Activated CD4-positive, alpha-beta T cell treated with anti-CD3 and anti-CD28 coated beads, Interleukin-10, Interleukin-2, amounts not matched to agents 100 ng/mL and 50 ng/mL, durations not matched to agents 16 hours and 8 hours (primary cell): ENCODE results near the gene ATP1A3.
A peak's percentile ranks its signal among the peaks of the same experiment; 100 is the strongest.
"Not testable (repeated sequence)": the region's sequence is repeated elsewhere in the genome, so short reads cannot be mapped to it uniquely, and the experiment has no call there.

Experiments
- DNase-seq: peaks from one replicate; pipeline ENCODE4 v3.0.0-alpha.2; 2020

The ATP1A3 gene

GRCh38 chr19:42010245-42011126, 16.5 kb upstream of the ATP1A3 start:
- no peak for DNase-seq

- DNase-seq: no peak
Observed at GRCh38 chr19:42006569-42006968, 12.5 kb upstream of the ATP1A3 start.

DNA sequence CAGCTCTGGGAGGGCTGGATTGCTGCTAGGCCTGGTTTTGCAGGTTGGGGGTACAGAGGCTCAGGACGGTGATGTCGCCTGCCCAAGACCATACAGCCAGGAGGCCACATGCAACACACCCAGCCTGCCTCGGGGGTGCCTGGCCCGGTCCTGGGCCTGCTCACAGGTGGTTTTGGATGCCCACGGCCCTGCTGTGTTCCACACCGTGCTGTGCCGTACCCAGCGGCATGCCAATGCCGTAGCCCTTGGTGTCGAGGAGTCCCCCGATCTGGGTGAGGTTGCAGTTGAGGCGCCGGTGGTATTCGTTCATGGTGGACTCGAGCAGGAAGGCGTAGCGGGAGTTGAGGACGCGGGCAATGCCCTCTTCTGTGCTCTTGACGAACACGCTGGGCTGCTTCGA, 11.5 kb upstream of the ATP1A3 start:
- no peak for DNase-seq

DNA sequence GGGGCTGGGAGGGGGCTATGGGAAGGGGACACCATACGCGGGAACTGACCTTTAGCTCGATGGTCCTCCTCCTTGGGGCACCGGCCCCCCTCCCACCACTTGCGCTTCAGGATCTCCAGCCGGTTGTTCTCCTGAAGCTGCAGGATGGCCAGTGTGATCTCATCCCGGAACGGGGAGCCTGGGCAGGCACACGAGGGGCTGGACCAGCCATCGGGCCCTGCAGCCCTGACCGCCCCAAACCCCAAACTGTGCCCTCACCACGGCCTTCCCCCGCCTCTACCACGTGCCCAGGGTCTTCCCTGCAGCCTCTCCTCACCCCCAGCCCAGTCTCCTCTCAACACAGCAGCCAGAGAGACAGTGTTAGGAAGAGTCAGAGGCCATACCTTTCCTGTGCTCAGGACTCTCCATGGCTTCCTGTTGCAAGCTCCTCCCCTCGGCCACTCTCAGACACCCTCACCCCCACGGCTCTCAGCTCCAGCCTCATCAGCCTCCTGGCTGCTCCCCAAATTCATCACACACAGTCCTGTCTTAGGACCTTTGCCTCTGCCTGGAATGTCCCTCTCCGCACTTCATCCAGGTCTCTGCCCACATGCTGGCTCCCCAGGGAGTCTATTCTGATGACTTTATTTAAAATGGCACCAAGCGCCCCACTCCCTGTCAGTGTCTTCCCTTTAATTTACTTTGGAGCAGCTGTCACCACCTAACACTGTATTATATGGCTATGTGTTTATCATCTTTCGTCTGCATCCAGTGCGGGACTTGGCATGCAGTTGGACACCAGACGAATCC, 9.7 kb upstream of the ATP1A3 start:
- DNase-seq: no peak

GRCh38 chr19:41999878-42000208, 5.8 kb upstream of the ATP1A3 start:
- no peak for DNase-seq

- DNase-seq: peak; percentile 22
Observed at GRCh38 chr19:41999071-41999877, 5.2 kb upstream of the ATP1A3 start.

DNA sequence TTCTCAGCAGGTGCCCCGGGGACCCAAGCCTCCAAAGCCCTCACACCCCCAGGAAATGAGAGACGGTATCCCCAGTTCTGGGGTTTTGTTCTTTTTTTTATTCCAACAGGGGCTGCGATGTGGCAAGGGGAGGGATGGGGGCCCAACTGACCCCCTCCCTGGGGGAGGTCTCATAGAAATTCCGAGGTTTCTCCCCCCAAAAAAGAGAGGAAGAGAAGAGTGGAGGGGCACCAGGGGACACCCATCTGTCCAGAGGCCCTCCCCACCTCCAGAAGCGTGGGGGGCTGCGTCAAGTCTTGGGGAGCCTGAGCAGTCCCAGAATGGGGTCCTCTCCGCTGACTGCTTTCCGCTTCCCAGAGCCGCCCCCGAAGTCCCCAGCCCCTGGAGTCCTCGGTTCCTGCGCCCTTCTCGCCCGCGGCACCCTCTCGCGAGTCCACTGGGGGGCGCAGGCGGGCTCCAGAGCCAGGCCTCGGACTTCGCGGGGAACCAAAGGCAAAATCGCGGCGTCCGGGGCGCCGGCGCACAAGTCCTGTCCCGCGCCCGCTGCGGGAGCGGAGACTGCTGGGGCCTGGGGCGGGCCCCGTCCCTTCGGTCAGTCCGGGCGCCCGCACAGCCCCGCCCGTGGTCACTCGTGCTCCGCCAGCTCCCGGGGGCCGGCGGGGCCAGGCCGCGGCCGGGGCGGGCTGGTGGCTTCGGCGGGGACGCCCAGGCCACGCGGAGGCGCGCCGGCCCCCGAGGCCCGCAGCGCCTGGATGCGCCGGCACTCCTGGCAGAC, 4.4 kb upstream of the ATP1A3 start:
- DNase-seq: peak; percentile 56

GRCh38 chr19:41997851-41998229, 3.8 kb upstream of the ATP1A3 start:
- no peak for DNase-seq

DNA sequence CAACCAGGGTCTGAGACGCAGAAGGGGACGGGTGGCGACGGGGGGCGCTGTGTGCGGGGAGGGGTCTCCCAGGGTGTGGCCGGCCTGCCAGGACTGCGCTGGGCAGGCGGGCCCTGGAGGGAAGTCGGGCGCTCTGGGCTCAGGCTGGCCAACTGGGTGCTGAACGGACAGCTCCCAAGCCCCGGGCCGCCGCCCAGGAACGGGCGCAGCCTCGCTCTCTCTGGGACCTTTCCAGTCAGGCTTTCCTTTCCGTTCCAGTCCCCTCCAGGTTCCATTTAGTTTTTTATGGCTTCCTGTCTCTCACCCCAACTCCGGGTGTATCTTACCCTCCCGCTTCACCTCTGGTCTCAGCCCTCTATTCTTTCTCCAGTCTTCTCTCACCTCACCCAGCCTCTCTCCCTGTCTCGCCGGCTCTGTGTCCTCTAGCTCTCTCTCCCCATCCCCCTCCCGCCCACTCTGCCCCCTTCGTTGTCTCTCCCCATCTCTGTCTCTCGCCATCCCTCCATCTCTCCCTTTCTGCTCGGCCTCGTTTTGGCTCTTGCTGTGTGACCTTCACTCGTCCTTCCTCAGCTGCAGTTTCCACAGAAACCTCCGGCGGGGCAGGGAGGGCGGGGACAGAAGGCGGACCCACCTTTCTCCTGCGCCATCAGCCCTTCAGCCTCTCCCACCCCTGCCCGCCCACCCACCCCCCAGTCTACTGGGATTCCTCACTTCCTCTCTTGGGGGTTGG, 3.3 kb upstream of the ATP1A3 start:
- DNase-seq: peak; percentile 30

DNA sequence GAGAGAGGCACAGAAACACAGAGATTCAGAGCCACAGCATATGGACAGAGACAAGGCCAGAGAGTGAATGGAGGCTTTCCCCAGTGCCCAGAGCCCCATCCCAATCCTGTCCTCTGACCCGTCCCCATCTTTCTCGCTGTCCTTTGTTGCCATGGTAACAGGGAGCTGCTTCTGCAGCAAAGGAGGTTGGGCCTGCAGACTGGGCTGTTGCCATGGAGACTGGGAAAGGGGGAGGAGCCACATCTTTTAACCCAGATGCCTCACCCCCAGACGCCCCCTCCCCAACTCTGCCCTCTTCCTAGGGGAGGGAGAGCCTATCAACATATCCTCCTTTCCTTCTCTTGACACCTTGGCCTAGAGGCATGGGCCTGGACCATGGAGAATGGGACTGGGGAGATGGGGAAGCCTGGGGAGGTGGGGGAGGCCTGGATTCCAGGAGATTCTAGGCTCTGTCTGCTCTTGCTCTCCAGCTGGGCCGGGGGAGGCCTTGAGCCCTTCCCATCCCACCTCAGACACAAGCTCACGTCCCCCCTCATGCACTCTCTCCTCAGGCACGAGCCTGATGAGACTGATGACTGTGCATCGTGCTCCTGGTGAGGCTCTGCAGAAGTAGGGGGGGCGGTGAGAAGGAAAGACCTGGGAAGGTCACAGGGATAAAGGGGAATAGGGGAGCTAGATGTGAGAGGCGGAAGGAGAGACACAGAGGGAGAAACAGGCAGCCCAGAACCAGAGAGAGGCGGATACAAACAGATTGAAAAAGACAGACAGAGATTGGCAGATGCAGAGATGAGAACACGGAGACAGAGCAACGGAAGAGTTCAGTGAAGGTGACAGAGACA, 2.1 kb upstream of the ATP1A3 start:
- DNase-seq: peak; percentile 15

DNA sequence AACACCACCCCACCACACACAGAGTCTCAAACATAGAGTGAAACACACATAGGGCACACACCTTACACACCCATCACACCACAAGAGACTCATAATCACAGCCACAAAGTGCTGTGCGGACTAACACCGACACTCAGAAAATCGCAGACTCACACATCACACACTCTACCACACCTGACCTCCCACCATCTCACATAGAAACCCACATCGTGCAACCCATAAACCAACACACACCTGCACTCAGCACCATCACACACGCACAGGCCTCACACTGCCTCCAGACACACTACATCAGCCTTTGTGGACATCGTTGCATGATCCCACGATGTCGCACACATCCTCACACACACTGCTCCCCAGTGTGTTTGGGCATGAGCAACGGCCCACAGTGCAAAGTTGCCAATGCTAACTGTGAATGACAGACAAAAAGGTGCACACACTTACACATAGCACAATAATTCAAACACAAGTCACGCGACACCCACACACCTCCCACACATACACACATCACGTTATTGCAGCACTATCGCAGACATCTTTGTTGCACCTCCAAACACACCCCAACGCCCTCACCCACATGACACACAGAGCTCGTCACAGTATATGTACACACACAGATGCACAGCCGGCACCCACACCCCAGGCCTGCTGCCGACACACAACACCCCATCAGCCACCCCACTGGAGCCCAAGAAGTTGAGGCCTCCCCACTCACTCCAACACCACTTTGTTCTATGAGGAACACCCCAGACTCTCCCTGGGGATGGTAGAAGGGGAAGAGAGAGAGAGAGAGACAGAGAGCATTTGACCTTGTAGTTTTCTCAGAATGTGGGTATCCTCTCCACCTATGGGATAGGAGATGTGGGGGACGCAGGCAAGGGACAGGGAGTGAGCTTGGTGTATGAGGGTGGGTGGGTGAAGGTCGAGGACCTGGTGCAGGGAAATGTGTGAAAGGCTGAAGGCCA, 1.2 kb upstream of the ATP1A3 start:
- DNase-seq: no peak

- no peak for DNase-seq
Observed at GRCh38 chr19:41994521-41994971, 516 bp upstream of the ATP1A3 start.

DNA sequence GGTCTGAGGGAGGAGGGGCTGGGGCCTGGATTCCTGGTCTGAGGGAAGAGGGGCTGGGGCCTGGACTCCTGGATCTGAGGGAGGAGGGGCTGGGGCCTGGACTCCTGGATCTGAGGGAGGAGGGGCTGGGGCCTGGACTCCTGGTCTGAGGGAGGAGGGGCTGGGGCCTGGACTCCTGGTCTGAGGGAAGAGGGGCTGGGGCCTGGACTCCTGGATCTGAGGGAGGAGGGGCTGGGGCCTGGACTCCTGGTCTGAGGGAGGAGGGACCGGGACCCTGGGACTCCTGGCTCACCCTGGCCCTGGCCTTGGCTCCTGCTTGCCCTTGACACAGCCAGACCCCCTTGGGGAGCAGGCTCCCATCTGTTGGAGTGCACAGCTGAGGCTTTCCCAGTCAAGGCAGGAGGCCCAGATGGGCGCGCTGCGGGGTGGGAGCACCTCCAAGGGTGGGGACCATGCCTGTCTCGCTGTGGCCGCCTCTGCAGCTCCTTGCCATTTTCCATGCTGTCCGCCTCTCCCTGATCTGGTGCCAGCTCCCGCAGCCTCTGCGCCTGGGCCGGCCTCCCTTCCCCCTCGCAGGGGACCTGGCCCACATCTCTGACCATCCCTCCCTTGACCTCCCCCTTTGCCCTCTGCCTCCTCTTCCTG, 2.0 kb downstream of the ATP1A3 start:
- not testable (repeated sequence) for DNase-seq

GRCh38 chr19:41991025-41991424, 3.0 kb downstream of the ATP1A3 start:
- DNase-seq: no peak

GRCh38 chr19:41990615-41991014, 3.4 kb downstream of the ATP1A3 start:
- DNase-seq: no peak

DNA sequence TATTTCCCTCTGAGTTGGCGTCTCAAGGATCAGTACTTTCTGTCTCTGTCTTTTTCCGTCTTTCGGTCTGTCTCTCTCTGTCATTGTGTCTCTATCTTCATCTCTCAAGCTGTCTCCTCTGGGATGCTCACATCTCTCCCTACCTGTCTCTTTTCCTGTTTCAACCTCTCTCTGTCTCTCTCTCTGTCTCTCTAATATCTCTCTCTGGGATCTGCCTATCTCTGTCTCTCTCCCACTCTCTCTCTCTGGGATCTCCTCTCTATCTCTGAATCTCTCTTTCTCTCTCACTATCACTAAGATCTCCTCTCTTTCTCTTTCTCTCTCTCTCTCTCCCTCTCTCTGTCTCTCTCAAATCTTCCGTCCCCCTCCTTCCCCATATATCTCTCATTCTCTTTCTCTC, 4.0 kb downstream of the ATP1A3 start:
- no peak for DNase-seq

DNA sequence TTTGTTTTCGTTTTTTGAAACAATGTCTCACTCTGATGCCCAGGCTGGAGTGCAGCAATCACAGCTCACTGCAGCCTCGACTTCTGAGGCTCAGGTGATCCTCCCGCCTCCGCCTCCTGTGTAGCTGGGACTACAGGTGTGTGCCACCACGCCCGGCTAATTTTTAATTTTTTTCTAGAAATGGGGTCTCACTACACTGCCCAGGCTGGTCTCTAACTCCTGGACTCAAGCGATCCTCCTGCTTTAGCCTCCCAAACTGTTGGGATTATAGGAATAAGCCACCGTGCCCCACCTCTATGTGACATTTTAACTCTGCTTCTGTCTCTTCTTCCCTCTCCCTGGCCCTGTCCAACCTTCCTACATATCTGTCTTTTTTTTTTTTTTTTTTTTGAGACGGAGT, 5.1 kb downstream of the ATP1A3 start:
- DNase-seq: no peak

DNA sequence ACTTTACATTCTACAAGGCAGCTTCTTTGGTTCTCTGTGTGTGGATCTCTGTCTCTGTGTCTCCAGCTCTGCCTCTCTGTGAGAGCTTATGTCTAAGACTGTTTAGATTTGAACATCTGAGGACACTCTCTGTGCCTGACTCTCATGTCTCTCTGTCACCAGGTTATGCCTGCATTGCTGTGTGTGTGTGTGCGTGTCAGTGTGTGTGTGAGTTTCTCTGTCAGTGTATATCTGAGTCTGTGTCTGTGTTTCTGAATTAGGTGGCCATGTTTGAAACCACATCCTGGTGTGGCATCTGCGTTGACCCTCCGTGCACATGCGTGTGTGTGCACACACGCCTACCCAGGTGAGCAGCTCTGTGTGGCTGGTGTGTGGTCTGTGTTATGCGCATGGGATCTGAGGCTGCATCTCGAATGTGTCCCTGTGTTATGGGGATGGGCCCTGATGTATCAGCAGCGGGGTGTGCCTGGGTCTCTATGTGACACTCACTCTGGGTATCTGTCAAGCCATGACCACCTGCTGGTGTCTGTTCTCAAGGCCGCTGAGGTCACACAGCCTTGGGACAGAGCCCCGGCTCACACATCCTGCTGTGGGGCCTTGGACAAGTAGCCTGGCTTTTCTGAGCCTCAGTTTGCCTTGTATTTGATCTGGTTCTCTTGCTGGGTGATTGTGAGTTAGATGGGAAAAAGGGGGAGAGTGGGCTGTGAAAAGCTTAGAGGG, 6.7 kb downstream of the ATP1A3 start:
- DNase-seq: no peak
